Measurements from ENCODE around the gene IL24. TPM values are rescaled to one million over a fixed set of nuclear protein-coding genes. Genes with fewer than 3 reads are reported as not detected.
A peak's percentile ranks its signal among the peaks of the same experiment; 100 is the strongest.

The IL24 gene
- total RNA-seq, 1 donor from 2014 or later, result not detected

DNA sequence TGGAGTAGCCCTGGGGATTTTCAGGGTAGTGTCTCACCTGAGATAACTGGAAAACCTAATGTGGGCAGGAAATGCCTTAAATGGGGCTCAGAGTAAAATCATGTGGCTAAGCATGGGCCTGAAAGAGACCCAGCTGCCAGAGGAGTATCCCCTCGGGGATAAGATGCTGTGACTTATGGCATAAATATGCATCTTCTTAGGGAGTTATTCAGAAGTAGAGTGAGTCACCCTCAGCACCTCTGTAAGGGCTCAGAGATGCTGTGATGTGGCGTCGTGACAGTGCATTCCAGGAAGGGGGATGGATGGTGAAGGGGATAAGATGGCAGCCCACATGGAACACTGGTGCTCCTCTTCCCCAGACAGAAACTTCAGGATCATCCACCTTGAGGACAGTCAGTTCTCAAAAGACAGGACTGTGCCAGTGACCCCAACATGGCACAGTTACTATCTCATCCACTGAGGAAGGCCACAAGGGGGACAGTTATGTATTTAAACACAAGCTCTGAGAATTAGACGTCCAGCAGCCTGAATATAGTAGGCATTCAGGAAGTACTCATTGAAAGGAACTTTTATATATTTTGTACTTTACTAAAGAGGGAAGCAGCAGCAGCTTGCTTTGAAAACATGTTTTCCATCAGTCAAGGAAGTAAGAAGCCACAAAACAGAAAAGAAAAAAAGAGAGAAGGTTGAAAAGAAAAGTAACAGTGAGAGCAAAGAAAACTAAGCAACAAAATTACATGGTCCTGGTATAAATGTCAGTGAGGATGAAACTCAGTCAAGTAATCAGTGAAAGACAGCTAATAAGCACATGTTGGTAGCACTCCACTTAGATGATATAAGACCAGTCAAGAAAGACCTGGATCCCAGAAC lies 8.3 kb downstream of the IL24 start:
- H3K27ac Mint-ChIP-seq, result no peak overlapping the region
- Histone ChIP-seq H3F3A (ENCODE audit: low read depth) (peaks cover 9% of the 10 kb centered on the region), H3K79me2 (ENCODE audit: low read depth) (no peaks in the 10 kb centered on the region), H3K36me3 (no peaks in the 10 kb centered on the region), H3K9me3 (ENCODE audit: low read depth) (no peaks in the 10 kb centered on the region), H2AFZ (replicated peaks) (no peak overlapping the region), H3K4me2 (no peak overlapping the region), H3K4me1 (peaks cover 4% of the 10 kb centered on the region), H3K27me3 (peaks cover 41% of the 10 kb centered on the region), H4K20me1 (ENCODE audit: low read depth) (peaks cover 3% of the 10 kb centered on the region), H3K27ac (no peak overlapping the region), H3K9ac (no peak overlapping the region), H3K4me3 (no peak overlapping the region)
- H3K27me3 Mint-ChIP-seq (ENCODE audit: insufficient read depth, low read depth), result peaks cover 34% of the 10 kb centered on the region
- peaks cover 3% of the 10 kb centered on the region for H3K4me1 Mint-ChIP-seq
- H3K4me3 Mint-ChIP-seq, result no peak overlapping the region
- no peaks in the 10 kb centered on the region for H3K36me3 Mint-ChIP-seq
- no peak for DNase-seq (ENCODE audit: low spot score)
- H3K9me3 Mint-ChIP-seq, result no peaks in the 10 kb centered on the region
- TF ChIP-seq EZH2phosphoT487 (IDR thresholded peaks at IDR 0.05), result no peak
- TF ChIP-seq EZH2 (IDR thresholded peaks at IDR 0.05), result no peak
- no peak for TF ChIP-seq CTCF (IDR thresholded peaks at IDR 0.05)

- Mint-ChIP-seq H3K9me3 (no peaks in the 10 kb centered on the region), H3K27ac (no peak overlapping the region), H3K4me1 (peaks cover 3% of the 10 kb centered on the region), H3K4me3 (no peak overlapping the region), H3K27me3 (ENCODE audit: insufficient read depth, low read depth) (peaks cover 40% of the 10 kb centered on the region), H3K36me3 (no peaks in the 10 kb centered on the region)
- H3K4me1 ChIP-seq, result peaks cover 4% of the 10 kb centered on the region
- no peak overlapping the region for H3K27ac ChIP-seq
- peak; percentile 56 for DNase-seq (ENCODE audit: low spot score)
- H3K4me2 ChIP-seq, result no peak overlapping the region
- no peak overlapping the region for H3K9ac ChIP-seq
- TF ChIP-seq EZH2 (IDR thresholded peaks at IDR 0.05), result no peak
- peak; percentile 46 for TF ChIP-seq CTCF (IDR thresholded peaks at IDR 0.05)
- peaks cover 53% of the 10 kb centered on the region for H3K27me3 ChIP-seq
- H3K79me2 ChIP-seq (ENCODE audit: low read depth), result no peaks in the 10 kb centered on the region
- H3F3A ChIP-seq (ENCODE audit: low read depth), result peaks cover 10% of the 10 kb centered on the region
- H3K4me3 ChIP-seq, result no peak overlapping the region
- H3K9me3 ChIP-seq (ENCODE audit: low read depth), result no peaks in the 10 kb centered on the region
- no peak overlapping the region for H2AFZ ChIP-seq (replicated peaks)
- no peaks in the 10 kb centered on the region for H3K36me3 ChIP-seq
- peaks cover 3% of the 10 kb centered on the region for H4K20me1 ChIP-seq (ENCODE audit: low read depth)
Measured at GRCh38 chr1:206907304-206907991, 10.2 kb downstream of the IL24 start.

- Histone ChIP-seq H3K4me2 (no peak overlapping the region), H3K9me3 (ENCODE audit: low read depth) (no peaks in the 10 kb centered on the region), H3K27me3 (peaks cover 58% of the 10 kb centered on the region), H4K20me1 (ENCODE audit: low read depth) (peaks cover 3% of the 10 kb centered on the region), H3K36me3 (no peaks in the 10 kb centered on the region), H3K4me1 (peaks cover 4% of the 10 kb centered on the region), H3F3A (ENCODE audit: low read depth) (peaks cover 10% of the 10 kb centered on the region), H2AFZ (replicated peaks) (no peak overlapping the region), H3K4me3 (no peak overlapping the region), H3K79me2 (ENCODE audit: low read depth) (no peaks in the 10 kb centered on the region), H3K9ac (no peak overlapping the region), H3K27ac (no peak overlapping the region)
- H3K36me3 Mint-ChIP-seq, result no peaks in the 10 kb centered on the region
- TF ChIP-seq EZH2 (IDR thresholded peaks at IDR 0.05) (no peak), EZH2phosphoT487 (IDR thresholded peaks at IDR 0.05) (no peak), CTCF (IDR thresholded peaks at IDR 0.05) (no peak)
- H3K4me1 Mint-ChIP-seq, result peaks cover 3% of the 10 kb centered on the region
- no peaks in the 10 kb centered on the region for H3K9me3 Mint-ChIP-seq
- no peak for DNase-seq (ENCODE audit: low spot score)
- peak overlapping the region; percentile 53 for H3K4me3 Mint-ChIP-seq
- no peak overlapping the region for H3K27ac Mint-ChIP-seq
- peaks cover 39% of the 10 kb centered on the region for H3K27me3 Mint-ChIP-seq (ENCODE audit: insufficient read depth, low read depth)
Measured at GRCh38 chr1:206908038-206908437, 10.8 kb downstream of the IL24 start.
